H1 (cell line): ENCODE data around the gene DOK6. TPM values are rescaled to one million over a fixed set of nuclear protein-coding genes. Genes with fewer than 3 reads are reported as not detected.

ENCODE experiments used
- CTCF ChIA-PET: fragments of 300-600 bp; sonication (Branson Sonifier 250); formaldehyde crosslinking; loops from one replicate; lab custom pipeline; 2021; ENCODE audit not compliant: partially characterized antibody; lab: Charles Lee
- POLR2A ChIA-PET: fragments of 300-600 bp; sonication (Branson Sonifier 250); formaldehyde crosslinking; loops from one replicate; lab custom pipeline; 2021; ENCODE audit warnings: inconsistent platforms; ENCODE audit not compliant: partially characterized antibody; lab: Charles Lee
- DNase-seq, 2 experiments: peaks; one replicate each; pipeline versions ENCODE4 v3.0.0 to v3.0.0-alpha.2; 2010 to 2022; ENCODE audit warnings: low spot score in 2 of 2, low read depth in 1 of 2, mixed read lengths in 1 of 2
- FAIRE-seq: peaks from 2 replicates; lab custom pipeline; 2011; peaks lifted over from hg19 to GRCh38; lab: Jason Lieb, UNC
- H2AFZ ChIP-seq: 2 replicates; pipeline ENCODE4 v1.8.1; 2012; ENCODE audit warnings: low read length, inconsistent platforms
- H2AK5ac ChIP-seq: 2 replicates; pipeline ENCODE4 v1.6.1; 2013; ENCODE audit warnings: low read depth, low read length
- H2BK120ac ChIP-seq: replicated peaks from 2 replicates; pipeline ENCODE3; 2013; ENCODE audit warnings: low read depth, low read length, inconsistent platforms
- H2BK12ac ChIP-seq: 2 replicates; pipeline ENCODE4 v1.6.1; 2013; ENCODE audit warnings: low read depth, low read length
- H2BK15ac ChIP-seq: 2 replicates; pipeline ENCODE4 v1.6.1; 2013; ENCODE audit warnings: low read length
- H2BK20ac ChIP-seq: 2 replicates; pipeline ENCODE4 v1.6.1; 2013; ENCODE audit warnings: low read length
- H2BK5ac ChIP-seq: 2 replicates; pipeline ENCODE4 v1.6.1; 2013; ENCODE audit warnings: low read depth, low read length
- H3K14ac ChIP-seq: 2 replicates; pipeline ENCODE4 v1.6.1; 2013; ENCODE audit warnings: inconsistent platforms; ENCODE audit not compliant: insufficient read length
- H3K18ac ChIP-seq: 2 replicates; pipeline ENCODE4 v1.6.1; 2013; ENCODE audit warnings: low read length; ENCODE audit errors: extremely low read depth
- H3K23ac ChIP-seq: 2 replicates; pipeline ENCODE4 v1.6.1; 2013; ENCODE audit warnings: inconsistent platforms; ENCODE audit not compliant: insufficient read length
- H3K23me2 ChIP-seq: 2 replicates; pipeline ENCODE4 v1.6.1; 2013; ENCODE audit warnings: low read depth, low read length
- H3K27ac ChIP-seq: 2 replicates; pipeline ENCODE4 v1.6.1; 2011; ENCODE audit warnings: low read depth, low read length, inconsistent platforms
- H3K27me3 ChIP-seq, 4 experiments: replicated peaks in 1 of 4; 1 replicate in 1 of 4; 2 replicates in 3 of 4; pipeline versions ENCODE4 v1.6.1 to v1.8.1; 2011 to 2013; ENCODE audit warnings: low read length in 3 of 4, mild to moderate bottlenecking in 3 of 4, inconsistent platforms in 2 of 4, mixed read lengths in 2 of 4, moderate library complexity in 1 of 4; ENCODE audit not compliant: control insufficient read depth in 3 of 4, insufficient read depth in 3 of 4; ENCODE audit errors: extremely low read depth in 1 of 4
- H3K36me3 ChIP-seq, 4 experiments: 2 replicates each; pipeline versions ENCODE4 v1.6.1 to v1.8.1; 2011 to 2013; ENCODE audit warnings: mild to moderate bottlenecking in 4 of 4, low read length in 3 of 4, moderate library complexity in 2 of 4, control low read depth in 1 of 4, inconsistent platforms in 1 of 4; ENCODE audit not compliant: insufficient read depth in 4 of 4, control insufficient read depth in 2 of 4
- H3K4ac ChIP-seq: replicated peaks from 2 replicates; pipeline ENCODE3; 2013; ENCODE audit warnings: low read length, low read depth, mixed read lengths, inconsistent platforms; ENCODE audit not compliant: insufficient read length
- H3K4me1 ChIP-seq, 4 experiments: replicated peaks in 1 of 4; 1 replicate in 1 of 4; 2 replicates in 3 of 4; pipeline versions ENCODE4 v1.6.1 to v1.8.1; 2011 to 2013; ENCODE audit warnings: low read length in 3 of 4, inconsistent platforms in 2 of 4, mixed read lengths in 1 of 4; ENCODE audit not compliant: insufficient read depth in 4 of 4, control insufficient read depth in 3 of 4
- H3K4me2 ChIP-seq, 2 experiments: 2 replicates each; pipeline versions ENCODE4 v1.6.1 to v1.8.1; 2011 to 2013; ENCODE audit warnings: low read depth in 2 of 2, low read length in 2 of 2, control low read depth in 1 of 2, inconsistent platforms in 1 of 2, mild to moderate bottlenecking in 1 of 2; ENCODE audit not compliant: insufficient read depth in 1 of 2
- H3K4me3 ChIP-seq, 4 experiments: fragments of 200-600, 300-600 bp in 1 of 4; sonication (generic), shearing (Covaris generic), sonication (Bioruptor Twin) in 1 of 4; 2 replicates each; pipeline versions ENCODE4 v1.5.1 to v1.8.1; 2011 to 2016; ENCODE audit warnings: low read length in 4 of 4, low read depth in 3 of 4, control low read depth in 2 of 4, inconsistent platforms in 2 of 4, mild to moderate bottlenecking in 2 of 4, mixed read lengths in 1 of 4, moderate library complexity in 1 of 4; ENCODE audit not compliant: insufficient read depth in 2 of 4; ENCODE audit errors: extremely low read depth in 1 of 4
- H3K56ac ChIP-seq: replicated peaks from 2 replicates; pipeline ENCODE3; 2013; ENCODE audit warnings: low read depth, mild to moderate bottlenecking, mixed read lengths, low read length, inconsistent platforms; ENCODE audit not compliant: insufficient read length
- H3K79me1 ChIP-seq: 2 replicates; pipeline ENCODE4 v1.6.1; 2013; ENCODE audit warnings: low read depth, low read length, control low read depth
- H3K79me2 ChIP-seq, 2 experiments: 2 replicates each; pipeline versions ENCODE4 v1.6.1 to v1.8.1; 2012 to 2013; ENCODE audit warnings: low read length in 2 of 2, mild to moderate bottlenecking in 2 of 2, inconsistent platforms in 1 of 2; ENCODE audit not compliant: insufficient read depth in 2 of 2, control insufficient read depth in 1 of 2
- H3K9ac ChIP-seq, 4 experiments: replicated peaks in 1 of 4; 1 replicate in 1 of 4; 2 replicates in 3 of 4; pipeline versions ENCODE4 v1.6.1 to v1.8.1; 2011 to 2013; ENCODE audit warnings: low read depth in 3 of 4, low read length in 3 of 4, control low read depth in 2 of 4, mild to moderate bottlenecking in 2 of 4, moderate library complexity in 2 of 4, inconsistent platforms in 1 of 4; ENCODE audit errors: extremely low read depth in 1 of 4
- H3K9me3 ChIP-seq, 2 experiments: 2 replicates each; pipeline versions ENCODE4 v1.6.1 to v1.8.1; 2012 to 2013; ENCODE audit warnings: mild to moderate bottlenecking in 2 of 2, moderate library complexity in 2 of 2, control low read depth in 1 of 2, inconsistent platforms in 1 of 2, low read depth in 1 of 2, low read length in 1 of 2, mixed read lengths in 1 of 2; ENCODE audit not compliant: insufficient read depth in 2 of 2
- H4K20me1 ChIP-seq, 2 experiments: replicated peaks in 1 of 2; 2 replicates each; pipeline versions ENCODE3 to v1.8.1; 2011 to 2013; ENCODE audit warnings: inconsistent platforms in 2 of 2, low read length in 2 of 2, mild to moderate bottlenecking in 1 of 2; ENCODE audit not compliant: insufficient read depth in 2 of 2, control insufficient read depth in 1 of 2
- H4K5ac ChIP-seq: 2 replicates; pipeline ENCODE4 v1.6.1; 2013; ENCODE audit warnings: low read length, low read depth, mixed read lengths, inconsistent platforms; ENCODE audit not compliant: insufficient read length
- H4K8ac ChIP-seq: 2 replicates; pipeline ENCODE4 v1.8.0; 2013; ENCODE audit warnings: mild to moderate bottlenecking, moderate library complexity, low read length, inconsistent platforms; ENCODE audit not compliant: insufficient read depth; ENCODE audit errors: extremely low read depth
- H4K91ac ChIP-seq: replicated peaks from 2 replicates; pipeline ENCODE3; 2013; ENCODE audit warnings: low read length, mixed read lengths, inconsistent platforms; ENCODE audit not compliant: insufficient read length
- CHD7 ChIP-seq: fragments of 300-600 bp; sonication (generic); IDR thresholded peaks from 2 replicates; pipeline ENCODE4 v1.7.1; 2012; ENCODE audit warnings: low read length, moderate library complexity, mild to moderate bottlenecking, inconsistent platforms; ENCODE audit not compliant: insufficient replicate concordance
- WGBS, 2 experiments: shearing (Covaris generic) in 1 of 2; methylation state at CpG; one replicate each; pipeline versions ENCODE4 v1.1.6 to v1.1.7; 2013 to 2015; ENCODE audit warnings: low lambda C conversion rate in 2 of 2, mixed read lengths in 2 of 2, inconsistent platforms in 1 of 2, low coverage in 1 of 2, missing lambda C conversion rate in 1 of 2; ENCODE audit not compliant: insufficient replicate concordance in 2 of 2, insufficient coverage in 1 of 2, insufficient read length in 1 of 2; ENCODE audit errors: extremely low coverage in 1 of 2, missing lambda C conversion rate in 1 of 2; 5-methylcytosine and 5-hydroxymethylcytosine counted together
- polyA plus RNA-seq, 7 experiments: library from polyadenylated mRNA; depleted of rRNA in 3 of 7; stranded (reverse) in 5 of 7; unstranded in 2 of 7; fragments of >200 nt in 5 of 7; fragments of 200-250 nt in 2 of 7; gene quantifications; 1 replicate in 5 of 7; 2 replicates in 1 of 7; 4 replicates in 1 of 7; pipeline versions ENCODE4 v1.2.1 to v1.2.3, GENCODE V29; 2011 to 2013; ENCODE audit warnings: missing spikeins in 2 of 7, mixed read lengths in 2 of 7
- total RNA-seq: library from RNA; stranded (reverse); fragmentation: NEBNext Ultra II Directional; extraction: Animal tissue kit (Norgen Biotek cat#: 25700); gene quantifications from 2 replicates; pipeline ENCODE4 v1.2.1, GENCODE V29; 2021

DOK6 gene
- total and polyA plus RNA-seq, 2 of the 8 experiments (the other 6 are each of a cell fraction or from before 2014, with no cell fraction given): 0.33 to 0.50 TPM

- Histone ChIP-seq H3K4me3 (no peak overlapping the region), H3K79me2 (no peaks in the 10 kb centered on the region), H2BK15ac (no peak overlapping the region), H3K56ac (no peak overlapping the region), H4K91ac (no peak overlapping the region), H3K23me2 (no peaks in the 10 kb centered on the region; the same call in 1 of the 2 replicates), H3K4me1 (no peaks in the 10 kb centered on the region), H3K27ac (no peak overlapping the region), H3K4me2 (no peak overlapping the region), H4K20me1 (no peaks in the 10 kb centered on the region), H3K4ac (no peak overlapping the region), H3K9ac (no peak overlapping the region), H3K18ac (no peak overlapping the region), H3K9me3 (no peaks in the 10 kb centered on the region), H2BK5ac (no peak overlapping the region), H3K14ac (no peak overlapping the region), H2AK5ac (no peak overlapping the region), H4K8ac (no peak overlapping the region), H2AFZ (no peak overlapping the region), H2BK12ac (no peak overlapping the region), H3K27me3 (no peaks in the 10 kb centered on the region), H3K36me3 (no peaks in the 10 kb centered on the region), H3K23ac (no peak overlapping the region), H3K79me1 (no peaks in the 10 kb centered on the region), H4K5ac (no peak overlapping the region), H2BK20ac (no peak overlapping the region), H2BK120ac (no peak overlapping the region)
- no peak for FAIRE-seq
- POLR2A ChIA-PET: no interaction called here
- CTCF ChIA-PET: no interaction called here
- no peak for DNase-seq
- WGBS, 2 experiments: 85% methylated on average over 1 of the region's 1 CpG; no CpG with 5 or more reads in 1 of the 2 experiments
- TF ChIP-seq CHD7: no peak
These were observed 378.0 kb downstream of the DOK6 start for GRCh38 chr18:69778680-69779079.
